Stimulated activated CD8-positive, alpha-beta memory T cell treated with anti-CD3 and anti-CD28 coated beads, Interleukin-4, amount 100 ng/mL, for 1 hour (primary cell): ENCODE results near the gene ORAI3.

ENCODE experiments used
- DNase-seq, 2 donors: peaks; one replicate each; pipeline ENCODE4 v3.0.0-alpha.2; 2020; ENCODE audit warnings: low read depth in 2 of 2, low spot score in 1 of 2

ORAI3 gene

GRCh38 chr16:30946671-30947540 is 2.0 kb upstream of the ORAI3 start:
- no peak for DNase-seq

- DNase-seq = no peak
Measured at GRCh38 chr16:30947541-30947858, 1.4 kb upstream of the ORAI3 start.

GRCh38 chr16:30947859-30948666 is 805 bp upstream of the ORAI3 start:
- DNase-seq = no peak

- no peak for DNase-seq
Measured at GRCh38 chr16:30949650-30950515, 1.0 kb downstream of the ORAI3 start.

- no peak for DNase-seq
Measured at GRCh38 chr16:30950516-30951065, 1.7 kb downstream of the ORAI3 start.

GRCh38 chr16:30951193-30951592 is 2.3 kb downstream of the ORAI3 start:
- no peak for DNase-seq

GRCh38 chr16:30951750-30952149 is 2.9 kb downstream of the ORAI3 start:
- DNase-seq = no peak

- DNase-seq = no peak
Measured at GRCh38 chr16:30953111-30953510, 4.2 kb downstream of the ORAI3 start.

GRCh38 chr16:30953511-30954124 is 4.8 kb downstream of the ORAI3 start:
- DNase-seq = peak in 1 of 2 donors; percentile 35

- no peak for DNase-seq
Measured at GRCh38 chr16:30954993-30955392, 6.1 kb downstream of the ORAI3 start.

GRCh38 chr16:30956601-30957455 is 8.0 kb downstream of the ORAI3 start:
- DNase-seq = peak; percentile 76 to 77

- peak; percentile 97 to 98 for DNase-seq
Measured at GRCh38 chr16:30957456-30958174, 8.7 kb downstream of the ORAI3 start, which contains the start of gene SETD1A. Gene SETD1A, plus strand, starts transcription at chr16:30957754. Its CDS starts 978 bp downstream, at chr16:30958732.

GRCh38 chr16:30958175-30959079 is 9.6 kb downstream of the ORAI3 start:
- DNase-seq = peak in 1 of 2 donors; percentile 19

GRCh38 chr16:30961384-30961783 is 12.5 kb downstream of the ORAI3 start:
- DNase-seq = no peak

- DNase-seq = no peak
Measured at GRCh38 chr16:30963925-30964511, 15.2 kb downstream of the ORAI3 start.

GRCh38 chr16:30964574-30965226 is 15.8 kb downstream of the ORAI3 start:
- no peak for DNase-seq

GRCh38 chr16:30965436-30965835 is 16.6 kb downstream of the ORAI3 start:
- no peak for DNase-seq
